ENCODE measurements around the gene TMEM248. TPM values are rescaled to one million over a fixed set of nuclear protein-coding genes. Genes with fewer than 3 reads are reported as not detected.
"Not testable (repeated sequence)": the region's sequence is repeated elsewhere in the genome, so short reads cannot be mapped to it uniquely, and the experiment has no call there.

TMEM248 gene
- total and polyA plus RNA-seq, 7 experiments from 2014 or later: 81.0 to 107 (median 95.5) TPM

DNA sequence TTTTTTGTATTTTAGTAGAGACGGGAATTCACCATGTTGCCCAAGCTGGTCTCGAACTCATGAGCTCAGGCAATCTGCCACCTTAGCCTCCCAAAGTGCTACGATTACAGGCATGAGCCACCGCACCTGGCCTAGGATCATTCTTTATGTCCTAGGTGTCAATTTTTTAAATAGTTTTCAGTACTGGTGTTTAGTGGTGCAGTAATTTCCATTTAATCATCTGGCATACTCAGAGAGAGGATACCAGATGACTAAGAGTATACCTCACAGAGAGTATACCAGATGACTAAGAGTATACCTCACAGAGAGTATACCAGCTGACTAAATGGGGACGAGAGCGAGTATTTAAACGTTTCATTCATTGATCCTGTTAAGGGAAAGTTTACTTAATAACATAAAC lies 37.3 kb upstream of the TMEM248 start:
- H3K4me3 Mint-ChIP-seq: no peak overlapping the region
- Histone ChIP-seq H3K27me3 (ENCODE audit: control insufficient read depth in 2 of 2, insufficient read depth in 2 of 2, low read length in 2 of 2) (no peaks in the 10 kb centered on the region), H3K9me3 (ENCODE audit: control insufficient read depth in 2 of 3, low read length in 3 of 3) (no peaks in the 10 kb centered on the region), H3K36me3 (ENCODE audit: control insufficient read depth in 2 of 3, insufficient read depth in 3 of 3, low read length in 3 of 3) (peaks cover 0 to 4% (median 0%) of the 10 kb centered on the region in 3 experiments), H3K4me1 (ENCODE audit: control insufficient read depth in 2 of 2, insufficient read depth in 2 of 2, low read length in 2 of 2) (no peaks in the 10 kb centered on the region), H3K27ac (ENCODE audit: low read depth, low read length) (no peak overlapping the region), H3K4me3 (ENCODE audit: low read length) (no peak overlapping the region)
- CTCF ChIA-PET: no interaction called here
- peaks cover 0 to 2% (median 0%) of the 10 kb centered on the region in 7 donors for H3K4me1 Mint-ChIP-seq
- H3K9me3 Mint-ChIP-seq: no peaks in the 10 kb centered on the region
- POLR2A ChIA-PET: no interaction called here
- no peaks in the 10 kb centered on the region for H3K27me3 Mint-ChIP-seq
- intact Hi-C loops (cut with micrococcal nuclease): no loop called here
- ATAC-seq (no peak), DNase-seq (no peak)
- H3K27ac Mint-ChIP-seq: no peak overlapping the region
- peaks cover 0 to 23% (median 3%) of the 10 kb centered on the region in 5 donors for H3K36me3 Mint-ChIP-seq

DNA sequence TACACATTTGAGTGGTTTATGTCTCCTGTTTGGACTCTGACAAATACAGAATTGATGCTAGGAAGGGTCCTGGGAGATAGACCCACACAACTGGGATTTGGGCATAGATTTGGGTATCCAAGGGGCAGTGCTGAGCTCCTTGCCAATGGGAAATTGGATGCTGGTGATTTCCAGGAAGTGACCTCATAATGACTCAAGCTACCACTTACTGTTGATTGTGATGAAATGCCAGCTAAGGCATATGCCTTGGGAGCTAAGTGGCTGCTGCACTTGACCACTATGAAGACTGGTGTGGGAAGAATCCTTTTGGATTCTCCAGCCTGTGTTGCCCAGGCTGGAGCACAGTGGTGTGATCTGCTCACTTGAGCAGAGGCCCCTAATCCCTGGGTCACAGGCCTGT lies 36.5 kb upstream of the TMEM248 start:
- H3K27ac Mint-ChIP-seq; H3K4me1 Mint-ChIP-seq; H3K36me3 ChIP-seq (ENCODE audit: control insufficient read depth in 2 of 3, insufficient read depth in 3 of 3, low read length in 3 of 3); H3K27me3 Mint-ChIP-seq; H3K4me3 ChIP-seq (ENCODE audit: low read length); H3K27ac ChIP-seq (ENCODE audit: low read depth, low read length); H3K9me3 ChIP-seq (ENCODE audit: control insufficient read depth in 2 of 3, low read length in 3 of 3); intact Hi-C loops (cut with micrococcal nuclease); POLR2A ChIA-PET; H3K4me3 Mint-ChIP-seq; CTCF ChIA-PET; H3K9me3 Mint-ChIP-seq; H3K27me3 ChIP-seq (ENCODE audit: control insufficient read depth in 2 of 2, insufficient read depth in 2 of 2, low read length in 2 of 2); DNase-seq; ATAC-seq; H3K4me1 ChIP-seq (ENCODE audit: control insufficient read depth in 2 of 2, insufficient read depth in 2 of 2, low read length in 2 of 2): not testable (repeated sequence)
- peaks cover 0 to 18% (median 3%) of the 10 kb centered on the region in 5 donors for H3K36me3 Mint-ChIP-seq

DNA sequence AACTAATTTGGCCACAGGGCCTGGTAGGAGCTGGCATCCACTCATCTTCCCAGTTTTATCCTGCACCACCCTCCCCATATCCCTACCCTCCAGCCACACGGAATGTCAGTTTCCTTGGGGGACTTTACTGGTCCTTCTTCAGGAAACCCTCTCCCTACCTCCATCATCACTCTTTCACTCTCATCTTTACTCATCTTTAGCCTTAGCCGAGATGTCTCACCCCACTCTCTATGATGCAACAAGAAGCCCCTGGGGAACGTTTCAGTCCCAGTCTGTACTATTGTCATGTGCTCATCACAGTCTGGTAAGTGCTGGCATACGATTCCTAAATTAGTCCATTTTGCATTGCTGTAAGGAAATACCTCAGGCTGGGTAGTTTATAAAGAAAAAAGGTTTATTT lies 34.9 kb upstream of the TMEM248 start:
- intact Hi-C loops (cut with micrococcal nuclease): no loop called here
- H3K27ac Mint-ChIP-seq: no peak overlapping the region

DNA sequence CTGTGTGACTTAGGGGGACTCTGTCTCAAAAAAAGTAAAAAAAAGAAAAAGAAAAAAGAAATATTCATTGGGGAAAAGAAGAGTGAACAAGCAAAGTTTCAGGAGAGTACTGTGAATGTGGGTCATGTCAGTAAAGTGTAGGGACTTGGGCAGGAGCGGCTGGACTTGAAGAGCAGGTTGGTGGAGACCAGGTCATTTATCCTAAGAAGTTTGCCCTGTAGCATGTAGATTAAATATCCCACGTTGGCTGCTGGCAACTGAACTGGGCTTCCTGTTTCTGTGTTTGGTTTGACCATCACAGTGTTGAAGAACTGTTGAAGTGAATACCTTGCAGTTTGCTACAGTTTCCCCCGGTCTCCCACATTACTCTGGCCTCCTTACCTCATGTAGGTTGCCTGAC lies 32.8 kb upstream of the TMEM248 start:
- H3K27me3 ChIP-seq (ENCODE audit: control insufficient read depth in 2 of 2, insufficient read depth in 2 of 2, low read length in 2 of 2); POLR2A ChIA-PET; intact Hi-C loops (cut with micrococcal nuclease); H3K4me1 ChIP-seq (ENCODE audit: control insufficient read depth in 2 of 2, insufficient read depth in 2 of 2, low read length in 2 of 2); H3K27me3 Mint-ChIP-seq; H3K4me1 Mint-ChIP-seq; H3K4me3 Mint-ChIP-seq; ATAC-seq; H3K9me3 ChIP-seq (ENCODE audit: control insufficient read depth in 2 of 3, low read length in 3 of 3); H3K27ac Mint-ChIP-seq; H3K36me3 ChIP-seq (ENCODE audit: control insufficient read depth in 2 of 3, insufficient read depth in 3 of 3, low read length in 3 of 3); H3K27ac ChIP-seq (ENCODE audit: low read depth, low read length); DNase-seq; H3K4me3 ChIP-seq (ENCODE audit: low read length); H3K9me3 Mint-ChIP-seq: not testable (repeated sequence)
- CTCF ChIA-PET: interaction anchor here (0.7 kb wide), 1 partner anchor 415 kb away, joined by 3 read pairs; no protein-coding TSS in a partner anchor
- H3K36me3 Mint-ChIP-seq: peaks cover under 1 to 16% (median 5%) of the 10 kb centered on the region in 5 donors

More for the DNA sequence above, 34.9 kb upstream of the TMEM248 start:
- peaks cover 0 to 17% (median 3%) of the 10 kb centered on the region in 5 donors for H3K36me3 Mint-ChIP-seq
- no peak for ATAC-seq
- Histone ChIP-seq H3K27me3 (ENCODE audit: control insufficient read depth in 2 of 2, insufficient read depth in 2 of 2, low read length in 2 of 2) (no peaks in the 10 kb centered on the region), H3K9me3 (ENCODE audit: control insufficient read depth in 2 of 3, low read length in 3 of 3) (no peaks in the 10 kb centered on the region), H3K4me1 (ENCODE audit: control insufficient read depth in 2 of 2, insufficient read depth in 2 of 2, low read length in 2 of 2) (no peaks in the 10 kb centered on the region), H3K27ac (ENCODE audit: low read depth, low read length) (no peak overlapping the region), H3K36me3 (ENCODE audit: control insufficient read depth in 2 of 3, insufficient read depth in 3 of 3, low read length in 3 of 3) (peaks cover 0 to 4% (median 0%) of the 10 kb centered on the region in 3 experiments), H3K4me3 (ENCODE audit: low read length) (no peak overlapping the region)
- no peak overlapping the region for H3K4me3 Mint-ChIP-seq
- H3K4me1 Mint-ChIP-seq: no peaks in the 10 kb centered on the region
- no peak for DNase-seq
- H3K9me3 Mint-ChIP-seq: no peaks in the 10 kb centered on the region
- CTCF ChIA-PET: no interaction called here
- POLR2A ChIA-PET: no interaction called here
- no peaks in the 10 kb centered on the region for H3K27me3 Mint-ChIP-seq

DNA sequence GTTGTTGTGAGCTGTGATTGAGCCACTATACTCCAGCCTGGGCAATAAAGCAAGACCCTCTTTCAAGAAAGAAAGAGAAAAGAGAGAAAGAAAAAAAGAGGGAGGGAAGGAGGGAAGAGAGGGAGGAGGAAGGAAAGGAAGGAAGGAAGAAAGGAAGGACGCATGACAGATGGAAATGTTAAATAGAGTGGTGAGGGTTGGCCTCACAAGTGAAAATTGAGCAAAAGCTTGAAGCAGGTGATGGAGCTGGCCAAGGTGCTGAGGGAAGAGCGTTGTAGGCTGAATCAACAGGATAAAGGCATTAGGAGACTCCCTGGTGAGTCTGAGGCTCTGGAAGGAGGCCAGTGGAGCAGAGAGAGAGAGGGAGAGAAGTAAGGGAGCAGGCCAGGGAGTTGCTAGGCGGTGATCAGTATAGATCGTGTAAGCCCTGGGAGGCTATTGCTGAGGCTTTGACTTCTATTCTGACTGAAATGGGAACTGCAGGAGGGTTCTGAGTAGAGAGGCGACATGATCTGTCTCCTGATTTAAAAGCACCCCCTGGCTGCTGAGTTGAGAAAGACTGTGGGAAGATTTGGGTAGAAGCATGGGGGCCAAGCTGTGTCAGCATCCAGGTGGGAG lies 26.5 kb upstream of the TMEM248 start:
- no peaks in the 10 kb centered on the region for H3K27me3 Mint-ChIP-seq
- ChIA-PET CTCF (no interaction called here), POLR2A (interaction anchor here (0.6 kb wide), 1 partner anchor 98 kb away, joined by 3 read pairs; no protein-coding TSS in a partner anchor)
- Histone ChIP-seq H3K4me3 (ENCODE audit: low read length) (no peak overlapping the region), H3K9me3 (ENCODE audit: control insufficient read depth in 2 of 3, low read length in 3 of 3) (no peaks in the 10 kb centered on the region), H3K36me3 (ENCODE audit: control insufficient read depth in 2 of 3, insufficient read depth in 3 of 3, low read length in 3 of 3) (peaks cover 0 to 4% (median 0%) of the 10 kb centered on the region in 3 experiments), H3K27me3 (ENCODE audit: control insufficient read depth in 2 of 2, insufficient read depth in 2 of 2, low read length in 2 of 2) (no peaks in the 10 kb centered on the region), H3K4me1 (ENCODE audit: control insufficient read depth in 2 of 2, insufficient read depth in 2 of 2, low read length in 2 of 2) (no peaks in the 10 kb centered on the region), H3K27ac (ENCODE audit: low read depth, low read length) (no peak overlapping the region)
- H3K36me3 Mint-ChIP-seq: peaks cover 0 to 16% (median 4%) of the 10 kb centered on the region in 5 donors
- DNase-seq (peak in 1 of 9 donors; percentile 7), ATAC-seq (no peak)
- H3K4me1 Mint-ChIP-seq: no peaks in the 10 kb centered on the region
- peak overlapping the region in 3 of 9 donors; percentile 11 to 78 (median 12) for H3K27ac Mint-ChIP-seq
- H3K4me3 Mint-ChIP-seq: no peak overlapping the region
- no peaks in the 10 kb centered on the region for H3K9me3 Mint-ChIP-seq
- intact Hi-C loops (cut with micrococcal nuclease): no loop called here

DNA sequence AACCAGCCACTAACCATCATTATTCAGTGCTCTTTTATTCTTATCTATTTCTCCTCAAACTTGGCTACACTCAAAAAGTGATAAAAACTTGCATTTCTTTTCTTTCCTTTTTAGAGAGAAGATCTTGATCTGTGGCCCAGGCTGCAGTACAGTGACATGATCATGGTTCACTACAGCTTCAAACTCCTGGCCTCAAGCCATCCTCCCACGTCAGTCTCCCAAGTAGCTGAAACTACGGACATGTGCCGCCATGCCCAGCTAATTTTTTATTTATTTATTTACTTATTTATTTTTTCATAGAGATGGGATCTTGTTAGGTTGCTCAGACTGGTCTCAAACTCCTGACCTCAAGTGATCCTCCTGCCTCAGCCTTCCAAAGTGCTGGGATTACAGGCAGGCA lies 24.6 kb upstream of the TMEM248 start:
- Mint-ChIP-seq H3K36me3 (peaks cover 0 to 17% (median 4%) of the 10 kb centered on the region in 5 donors), H3K27me3 (no peaks in the 10 kb centered on the region), H3K4me1 (no peaks in the 10 kb centered on the region), H3K27ac (no peak overlapping the region), H3K4me3 (no peak overlapping the region), H3K9me3 (no peaks in the 10 kb centered on the region)
- ChIA-PET POLR2A (no interaction called here), CTCF (no interaction called here)
- DNase-seq (no peak), ATAC-seq (no peak)
- Histone ChIP-seq H3K4me3 (ENCODE audit: low read length) (no peak overlapping the region), H3K9me3 (ENCODE audit: control insufficient read depth in 2 of 3, low read length in 3 of 3) (no peaks in the 10 kb centered on the region), H3K4me1 (ENCODE audit: control insufficient read depth in 2 of 2, insufficient read depth in 2 of 2, low read length in 2 of 2) (no peaks in the 10 kb centered on the region), H3K36me3 (ENCODE audit: control insufficient read depth in 2 of 3, insufficient read depth in 3 of 3, low read length in 3 of 3) (peaks cover 0 to 4% (median 0%) of the 10 kb centered on the region in 3 experiments), H3K27ac (ENCODE audit: low read depth, low read length) (no peak overlapping the region), H3K27me3 (ENCODE audit: control insufficient read depth in 2 of 2, insufficient read depth in 2 of 2, low read length in 2 of 2) (no peaks in the 10 kb centered on the region)
- intact Hi-C loops (cut with micrococcal nuclease): no loop called here

DNA sequence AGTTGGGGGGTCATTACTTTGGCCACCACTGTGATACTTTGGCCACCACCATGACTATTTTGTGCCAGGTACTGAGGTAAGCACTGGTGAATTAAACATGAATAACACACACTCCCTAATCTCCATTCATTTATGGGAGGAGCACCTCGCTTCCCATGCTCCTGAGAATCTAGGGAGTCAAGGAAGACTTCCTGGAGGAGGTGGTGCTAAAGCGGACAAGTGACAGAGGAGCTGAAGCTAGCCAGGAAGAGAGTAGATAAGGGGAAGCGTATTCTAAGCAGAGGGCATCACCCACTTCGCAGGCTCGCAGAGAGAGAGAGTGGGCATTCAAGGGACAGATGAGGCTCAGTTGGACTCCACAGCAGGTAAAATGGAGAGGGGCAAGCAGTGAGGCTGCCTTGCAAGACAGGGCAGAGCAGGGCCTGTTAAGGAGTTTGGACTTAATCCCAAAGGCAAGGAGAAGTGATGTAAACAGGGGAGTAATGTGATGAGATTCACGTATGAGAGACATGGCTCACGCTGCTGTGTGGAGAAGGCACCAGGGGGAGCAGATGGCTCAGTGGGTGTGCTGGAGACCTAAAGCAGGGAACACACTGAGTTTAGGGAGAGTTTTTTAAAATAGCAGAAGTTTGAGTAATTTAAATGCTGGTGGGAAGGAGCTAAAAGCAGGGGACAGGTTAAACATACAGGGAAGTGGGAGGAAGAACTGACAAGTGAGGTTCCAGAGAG lies 21.3 kb upstream of the TMEM248 start:
- DNase-seq (no peak), ATAC-seq (no peak)
- ChIA-PET POLR2A (no interaction called here), CTCF (no interaction called here)
- intact Hi-C loops (cut with micrococcal nuclease): no loop called here
- no peaks in the 10 kb centered on the region for H3K4me1 Mint-ChIP-seq
- Histone ChIP-seq H3K27ac (ENCODE audit: low read depth, low read length) (no peak overlapping the region), H3K9me3 (ENCODE audit: control insufficient read depth in 2 of 3, low read length in 3 of 3) (no peaks in the 10 kb centered on the region), H3K4me3 (ENCODE audit: low read length) (no peak overlapping the region), H3K4me1 (ENCODE audit: control insufficient read depth in 2 of 2, insufficient read depth in 2 of 2, low read length in 2 of 2) (no peaks in the 10 kb centered on the region), H3K36me3 (ENCODE audit: control insufficient read depth in 2 of 3, insufficient read depth in 3 of 3, low read length in 3 of 3) (peaks cover 0 to 4% (median 0%) of the 10 kb centered on the region in 3 experiments), H3K27me3 (ENCODE audit: control insufficient read depth in 2 of 2, insufficient read depth in 2 of 2, low read length in 2 of 2) (no peaks in the 10 kb centered on the region)
- H3K4me3 Mint-ChIP-seq: no peak overlapping the region
- peak overlapping the region in 3 of 9 donors; percentile 9 to 63 (median 58) for H3K27ac Mint-ChIP-seq
- no peaks in the 10 kb centered on the region for H3K27me3 Mint-ChIP-seq
- no peaks in the 10 kb centered on the region for H3K9me3 Mint-ChIP-seq
- H3K36me3 Mint-ChIP-seq: peaks cover 0 to 14% (median 2%) of the 10 kb centered on the region in 5 donors
